Measurements from ENCODE around the gene TRAK1. TPM values are rescaled to one million over a fixed set of nuclear protein-coding genes. Genes with fewer than 3 reads are reported as not detected.
A peak's percentile ranks its signal among the peaks of the same experiment; 100 is the strongest.

TRAK1 gene
- total RNA-seq, 1 donor from 2014 or later = 53.8 TPM

DNA sequence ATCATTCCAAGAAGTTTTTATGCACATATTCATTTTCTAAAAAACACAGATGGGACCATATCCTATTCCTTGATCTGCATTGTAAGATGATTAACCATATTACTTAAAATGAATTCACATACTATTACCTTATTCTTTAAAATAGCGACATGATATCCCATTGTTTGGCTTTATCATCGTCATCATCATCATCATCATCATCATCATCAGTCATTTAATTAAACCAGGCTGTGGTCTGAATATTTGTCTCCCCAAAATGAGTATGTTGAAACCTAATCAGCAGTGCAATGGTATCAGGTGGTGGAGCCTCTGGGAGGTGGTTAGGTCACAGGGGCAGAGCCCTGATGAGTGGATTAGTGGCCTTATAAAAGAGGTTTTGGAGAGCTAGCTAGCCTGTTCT lies 4.4 kb downstream of the TRAK1 start:
- Mint-ChIP-seq H3K27ac (no peak overlapping the region), H3K4me3 (ENCODE audit: low read depth) (no peak overlapping the region), H3K9me3 (ENCODE audit: low read depth) (no peaks in the 10 kb centered on the region), H3K4me1 (ENCODE audit: low read depth) (peaks cover 5% of the 10 kb centered on the region), H3K36me3 (ENCODE audit: insufficient read depth) (peaks cover 5% of the 10 kb centered on the region), H3K27me3 (no peaks in the 10 kb centered on the region)
- DNase-seq (ENCODE audit: low spot score, unreplicated experiment) = no peak
- TF ChIP-seq, protein P1, sequence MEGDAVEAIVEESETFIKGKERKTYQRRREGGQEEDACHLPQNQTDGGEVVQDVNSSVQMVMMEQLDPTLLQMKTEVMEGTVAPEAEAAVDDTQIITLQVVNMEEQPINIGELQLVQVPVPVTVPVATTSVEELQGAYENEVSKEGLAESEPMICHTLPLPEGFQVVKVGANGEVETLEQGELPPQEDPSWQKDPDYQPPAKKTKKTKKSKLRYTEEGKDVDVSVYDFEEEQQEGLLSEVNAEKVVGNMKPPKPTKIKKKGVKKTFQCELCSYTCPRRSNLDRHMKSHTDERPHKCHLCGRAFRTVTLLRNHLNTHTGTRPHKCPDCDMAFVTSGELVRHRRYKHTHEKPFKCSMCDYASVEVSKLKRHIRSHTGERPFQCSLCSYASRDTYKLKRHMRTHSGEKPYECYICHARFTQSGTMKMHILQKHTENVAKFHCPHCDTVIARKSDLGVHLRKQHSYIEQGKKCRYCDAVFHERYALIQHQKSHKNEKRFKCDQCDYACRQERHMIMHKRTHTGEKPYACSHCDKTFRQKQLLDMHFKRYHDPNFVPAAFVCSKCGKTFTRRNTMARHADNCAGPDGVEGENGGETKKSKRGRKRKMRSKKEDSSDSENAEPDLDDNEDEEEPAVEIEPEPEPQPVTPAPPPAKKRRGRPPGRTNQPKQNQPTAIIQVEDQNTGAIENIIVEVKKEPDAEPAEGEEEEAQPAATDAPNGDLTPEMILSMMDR (IDR thresholded peaks at IDR 0.05; ENCODE audit: unreplicated experiment) = no peak

DNA sequence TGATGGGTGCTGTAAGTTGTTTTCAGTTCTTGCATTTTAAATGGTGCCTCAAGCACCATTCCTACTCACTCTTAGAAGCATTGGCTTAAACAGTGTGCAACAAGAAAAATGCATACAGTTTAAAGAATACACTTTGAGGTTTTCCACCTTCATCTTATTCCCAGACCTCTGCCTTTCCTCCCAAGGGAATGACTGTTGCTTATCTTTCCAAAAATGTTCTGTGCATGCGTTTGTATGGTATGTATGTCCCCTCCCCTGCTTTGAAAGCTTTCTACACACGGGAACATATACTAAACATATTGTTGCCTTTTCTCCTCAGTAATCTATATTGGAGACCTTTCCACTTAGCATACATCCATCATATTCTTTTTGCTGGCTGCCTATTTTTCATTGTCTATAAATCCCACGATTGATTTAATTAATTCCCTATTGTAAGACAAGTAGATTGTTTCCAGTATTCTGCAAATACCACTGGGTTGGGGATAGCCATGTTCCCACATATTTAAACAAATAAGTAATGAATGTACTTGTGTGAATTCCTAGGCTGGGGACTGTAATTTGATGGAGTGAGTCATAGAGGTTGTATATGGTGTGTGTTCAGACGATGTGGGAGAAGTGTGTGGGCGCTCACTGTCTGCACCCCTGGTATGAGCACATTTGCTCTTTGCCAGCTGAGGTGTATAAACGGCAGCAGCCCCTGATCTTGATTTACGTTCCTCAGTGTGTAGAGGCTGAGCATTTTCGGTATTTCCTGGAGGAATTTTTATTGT lies 5.8 kb downstream of the TRAK1 start:
- no peak overlapping the region for H3K27ac Mint-ChIP-seq
- peaks cover 5% of the 10 kb centered on the region for H3K4me1 Mint-ChIP-seq (ENCODE audit: low read depth)
- peaks cover 2% of the 10 kb centered on the region for H3K36me3 Mint-ChIP-seq (ENCODE audit: insufficient read depth)
- H3K4me3 Mint-ChIP-seq (ENCODE audit: low read depth) = no peak overlapping the region
- TF ChIP-seq, protein P1 (IDR thresholded peaks at IDR 0.05; ENCODE audit: unreplicated experiment) = no peak
- H3K27me3 Mint-ChIP-seq = no peaks in the 10 kb centered on the region
- DNase-seq (ENCODE audit: low spot score, unreplicated experiment) = no peak
- H3K9me3 Mint-ChIP-seq (ENCODE audit: low read depth) = no peaks in the 10 kb centered on the region

DNA sequence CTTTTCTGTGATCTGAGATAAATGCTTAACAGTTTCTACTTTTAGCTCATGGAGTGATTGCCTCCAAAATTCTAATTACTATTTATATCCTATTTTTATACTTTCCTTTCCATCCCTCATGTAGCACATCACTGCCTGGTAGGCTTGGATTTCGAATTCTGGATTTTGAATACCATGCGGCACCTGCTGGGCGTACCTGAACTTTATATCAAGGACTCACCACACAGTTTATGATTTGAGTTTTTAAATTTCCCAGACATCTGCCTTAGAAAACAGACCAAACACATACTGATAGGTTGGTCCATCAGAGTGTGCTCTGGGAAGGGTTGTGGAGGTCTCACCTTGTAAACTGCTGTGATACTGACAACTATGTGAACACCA lies 6.4 kb downstream of the TRAK1 start:
- H3K36me3 Mint-ChIP-seq (ENCODE audit: insufficient read depth) = no peaks in the 10 kb centered on the region

DNA sequence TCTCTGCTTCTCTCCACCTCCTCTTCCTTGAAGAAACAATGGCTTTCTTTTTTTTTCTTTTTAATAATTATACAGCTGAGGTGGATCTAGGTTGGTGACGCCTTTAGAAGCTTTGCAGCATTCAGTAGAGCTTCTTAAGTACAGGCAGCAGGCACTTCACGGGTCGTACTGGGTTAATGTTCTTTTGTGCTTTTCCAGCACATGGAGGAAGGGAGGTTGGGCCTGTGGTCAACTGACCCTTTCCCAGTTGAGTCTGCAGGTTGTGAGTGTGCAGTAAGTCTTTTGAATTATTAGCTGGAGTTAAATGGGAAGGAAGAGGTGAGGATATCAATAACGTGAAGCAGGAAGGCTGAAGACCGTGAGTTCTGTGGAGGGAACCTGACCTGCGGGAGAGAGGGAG lies 7.0 kb downstream of the TRAK1 start:
- no peaks in the 10 kb centered on the region for H3K27me3 Mint-ChIP-seq
- H3K36me3 Mint-ChIP-seq (ENCODE audit: insufficient read depth) = no peaks in the 10 kb centered on the region
- TF ChIP-seq, protein P1 (IDR thresholded peaks at IDR 0.05; ENCODE audit: unreplicated experiment) = no peak
- peak overlapping the region; percentile 12 for H3K27ac Mint-ChIP-seq
- DNase-seq (ENCODE audit: low spot score, unreplicated experiment) = no peak
- H3K4me3 Mint-ChIP-seq (ENCODE audit: low read depth) = no peak overlapping the region
- H3K9me3 Mint-ChIP-seq (ENCODE audit: low read depth) = no peaks in the 10 kb centered on the region
- H3K4me1 Mint-ChIP-seq (ENCODE audit: low read depth) = peaks cover 14% of the 10 kb centered on the region

More for the DNA sequence above, 6.4 kb downstream of the TRAK1 start:
- TF ChIP-seq, protein P1 (IDR thresholded peaks at IDR 0.05; ENCODE audit: unreplicated experiment) = no peak
- Mint-ChIP-seq H3K27ac (no peak overlapping the region), H3K9me3 (ENCODE audit: low read depth) (no peaks in the 10 kb centered on the region), H3K4me3 (ENCODE audit: low read depth) (no peak overlapping the region), H3K4me1 (ENCODE audit: low read depth) (peaks cover 10% of the 10 kb centered on the region), H3K27me3 (no peaks in the 10 kb centered on the region)
- no peak for DNase-seq (ENCODE audit: low spot score, unreplicated experiment)

DNA sequence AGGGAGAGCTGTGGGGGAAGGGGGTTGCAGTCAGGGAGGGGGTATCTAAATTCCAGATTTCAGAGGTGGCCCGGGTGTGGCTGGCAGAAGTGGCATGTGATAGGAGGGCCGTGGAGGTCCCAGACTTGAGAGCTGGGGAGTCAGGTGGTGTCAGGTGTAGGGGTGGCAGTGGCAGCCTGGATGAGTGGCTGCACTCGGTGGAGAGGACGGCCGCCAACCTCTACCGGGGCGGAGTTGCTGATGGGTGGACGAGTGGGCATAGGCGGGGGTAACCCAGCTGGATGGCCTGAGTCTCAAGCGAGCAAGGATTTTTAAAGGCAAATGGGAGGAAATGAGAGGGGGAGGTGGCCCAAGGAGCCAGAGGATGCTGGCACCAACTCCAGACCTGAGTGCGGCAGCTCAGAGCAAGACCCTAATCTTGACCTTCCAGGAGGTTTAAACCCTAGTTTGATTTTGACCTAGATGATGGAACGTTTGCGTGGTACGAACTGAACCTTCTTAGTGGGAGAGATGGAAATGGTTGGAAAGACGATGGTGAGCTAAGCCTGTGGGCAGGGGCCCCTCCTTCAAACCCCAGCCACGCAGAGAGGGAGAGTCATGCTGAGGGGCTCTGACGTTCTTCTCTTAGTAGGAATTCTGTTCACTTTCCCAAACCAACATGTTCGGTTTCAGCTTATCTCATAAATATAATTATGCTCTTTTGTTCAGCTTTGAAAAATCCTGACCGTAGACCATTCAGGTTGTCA lies 8.0 kb downstream of the TRAK1 start:
- peaks cover 14% of the 10 kb centered on the region for H3K4me1 Mint-ChIP-seq (ENCODE audit: low read depth)
- H3K4me3 Mint-ChIP-seq (ENCODE audit: low read depth) = no peak overlapping the region
- no peak for DNase-seq (ENCODE audit: low spot score, unreplicated experiment)
- H3K27ac Mint-ChIP-seq = no peak overlapping the region
- TF ChIP-seq, protein P1 (IDR thresholded peaks at IDR 0.05; ENCODE audit: unreplicated experiment) = no peak
- peaks cover 6% of the 10 kb centered on the region for H3K36me3 Mint-ChIP-seq (ENCODE audit: insufficient read depth)
- H3K9me3 Mint-ChIP-seq (ENCODE audit: low read depth) = no peaks in the 10 kb centered on the region
- H3K27me3 Mint-ChIP-seq = no peaks in the 10 kb centered on the region
